Frontal cortex (tissue), 4 donors: ENCODE results near the gene COMMD6. TPM values are rescaled to one million over a fixed set of nuclear protein-coding genes. Genes with fewer than 3 reads are reported as not detected.

Experiments used
- DNase-seq, 2 donors: peaks; one replicate each; pipeline ENCODE4 v3.0.0; 2012; ENCODE audit warnings: low spot score in 2 of 2
- FAIRE-seq: peaks from 2 replicates; lab custom pipeline; 2012; peaks lifted over from hg19 to GRCh38; lab: Jason Lieb, UNC
- total RNA-seq: library from RNA; depleted of rRNA; stranded (reverse); fragments of >200 nt; gene quantifications from one replicate; pipeline ENCODE4 v1.2.3, GENCODE V29; 2014
- donor health status: control.
- donor health status: control.
- donor health status: control.

The COMMD6 gene
- total RNA-seq, 1 donor from 2014 or later: 93.8 TPM

DNA sequence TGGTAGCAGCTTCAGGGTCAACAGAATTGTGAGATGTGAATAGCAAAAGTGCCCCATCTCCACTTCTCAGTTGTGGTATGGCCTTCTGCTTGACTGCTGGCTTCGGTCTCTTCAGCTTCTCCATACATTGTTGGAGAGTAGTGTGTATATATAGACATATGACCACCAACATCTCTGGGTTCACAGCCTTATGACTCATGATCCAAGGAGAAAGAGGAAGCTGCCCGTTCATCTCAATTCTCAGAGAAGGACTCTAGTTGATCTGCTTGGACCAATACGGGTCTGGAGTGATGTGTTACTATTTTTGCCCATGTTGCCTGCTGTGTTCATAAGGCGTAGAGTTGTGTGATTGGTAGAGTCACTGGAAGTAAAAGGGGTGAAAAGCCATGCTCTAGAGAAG lies 3.6 kb upstream of the COMMD6 start:
- DNase-seq: no peak

DNA sequence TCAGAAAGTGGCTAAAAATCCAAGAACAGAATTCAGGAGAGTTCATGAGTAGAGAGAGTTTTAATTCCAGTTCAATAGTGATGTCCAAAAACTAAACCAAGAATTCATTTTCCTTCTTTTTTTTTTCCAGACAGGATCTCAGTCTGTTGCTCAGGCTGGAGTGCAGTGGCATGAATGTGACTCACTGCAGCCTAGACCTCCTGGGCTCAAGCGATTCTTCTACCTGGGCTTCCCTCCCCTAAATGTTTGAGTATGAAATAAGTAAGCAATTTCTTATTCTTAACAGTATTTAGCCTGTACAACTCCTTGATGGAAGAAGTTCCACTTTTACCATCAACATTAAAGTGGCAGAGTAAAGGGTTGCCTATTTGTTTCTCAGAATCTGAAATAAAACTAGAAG lies 3.8 kb downstream of the COMMD6 start:
- FAIRE-seq (no peak), DNase-seq (no peak)

More for the DNA sequence above, 3.6 kb upstream of the COMMD6 start:
- no peak for FAIRE-seq

DNA sequence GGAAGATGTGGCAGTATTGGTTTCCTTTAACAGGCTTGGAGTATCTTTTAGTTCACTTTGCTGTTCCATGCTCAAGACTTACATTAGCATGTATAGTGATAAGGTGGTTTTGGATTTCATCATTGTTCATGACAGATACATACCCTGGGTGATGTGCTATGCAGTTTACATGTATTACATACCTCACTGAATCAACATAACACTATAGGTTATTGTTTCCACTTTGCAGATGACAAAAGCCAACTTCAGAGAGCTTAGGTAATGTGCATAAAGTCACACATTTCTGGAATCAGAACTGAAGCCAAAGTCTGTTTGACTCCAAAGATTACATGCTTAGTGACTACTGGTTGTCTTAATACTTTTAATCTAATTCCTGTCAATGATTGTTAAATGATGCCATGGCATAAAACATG lies 7.1 kb downstream of the COMMD6 start:
- no peak for DNase-seq
- FAIRE-seq: no peak

DNA sequence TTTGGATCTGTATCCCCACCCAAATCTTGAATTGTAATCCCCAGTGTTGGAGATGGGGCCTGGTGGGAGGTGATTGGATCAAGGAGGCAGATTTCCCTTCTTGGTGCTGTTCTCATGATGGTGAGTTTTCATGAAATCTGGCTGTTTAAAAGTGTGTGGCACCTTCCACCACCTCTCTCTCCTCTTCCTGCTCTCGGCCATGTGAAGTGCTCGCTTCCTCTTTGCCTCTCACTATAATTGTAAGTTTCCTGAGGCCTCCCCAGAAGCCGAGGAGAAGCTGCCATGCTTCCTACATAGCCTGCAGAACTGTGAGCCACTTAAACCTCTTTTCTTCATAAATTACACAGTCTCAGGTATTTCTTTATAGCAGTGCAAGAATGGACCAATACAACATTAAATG lies 15.7 kb downstream of the COMMD6 start:
- FAIRE-seq: no peak
- no peak for DNase-seq

DNA sequence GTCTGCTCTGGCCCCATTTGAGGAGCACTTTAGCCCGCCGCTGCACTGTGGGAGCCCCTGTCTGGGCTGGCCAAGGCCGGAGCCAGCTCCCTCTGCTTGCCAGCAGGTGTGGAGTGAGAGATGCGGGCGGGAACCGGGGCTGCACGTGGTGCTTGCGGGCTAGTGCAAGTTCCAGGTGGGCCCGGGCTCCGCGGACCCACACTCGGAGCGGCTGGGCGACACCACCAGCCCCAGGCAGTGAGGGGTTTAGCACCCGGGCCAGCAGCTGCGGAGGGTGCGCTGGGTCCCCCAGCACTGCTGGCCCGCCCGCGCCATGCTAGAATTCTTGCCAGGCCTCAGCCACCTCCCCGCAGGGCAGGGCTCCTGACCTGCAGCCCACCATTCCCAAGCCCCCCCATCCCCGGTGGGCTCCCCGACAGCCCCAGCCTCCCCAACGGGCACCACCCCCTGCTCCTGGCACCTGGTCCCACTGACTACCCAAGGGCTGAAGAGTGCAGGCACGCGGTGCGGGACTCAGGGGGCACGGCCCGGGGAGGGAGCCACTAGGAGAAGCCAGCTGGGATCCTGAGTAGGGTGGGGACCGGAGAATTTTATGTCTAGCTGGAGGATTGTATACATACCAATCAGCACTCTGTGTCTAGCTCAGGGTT lies 19.1 kb downstream of the COMMD6 start:
- DNase-seq (no peak), FAIRE-seq (no peak)

DNA sequence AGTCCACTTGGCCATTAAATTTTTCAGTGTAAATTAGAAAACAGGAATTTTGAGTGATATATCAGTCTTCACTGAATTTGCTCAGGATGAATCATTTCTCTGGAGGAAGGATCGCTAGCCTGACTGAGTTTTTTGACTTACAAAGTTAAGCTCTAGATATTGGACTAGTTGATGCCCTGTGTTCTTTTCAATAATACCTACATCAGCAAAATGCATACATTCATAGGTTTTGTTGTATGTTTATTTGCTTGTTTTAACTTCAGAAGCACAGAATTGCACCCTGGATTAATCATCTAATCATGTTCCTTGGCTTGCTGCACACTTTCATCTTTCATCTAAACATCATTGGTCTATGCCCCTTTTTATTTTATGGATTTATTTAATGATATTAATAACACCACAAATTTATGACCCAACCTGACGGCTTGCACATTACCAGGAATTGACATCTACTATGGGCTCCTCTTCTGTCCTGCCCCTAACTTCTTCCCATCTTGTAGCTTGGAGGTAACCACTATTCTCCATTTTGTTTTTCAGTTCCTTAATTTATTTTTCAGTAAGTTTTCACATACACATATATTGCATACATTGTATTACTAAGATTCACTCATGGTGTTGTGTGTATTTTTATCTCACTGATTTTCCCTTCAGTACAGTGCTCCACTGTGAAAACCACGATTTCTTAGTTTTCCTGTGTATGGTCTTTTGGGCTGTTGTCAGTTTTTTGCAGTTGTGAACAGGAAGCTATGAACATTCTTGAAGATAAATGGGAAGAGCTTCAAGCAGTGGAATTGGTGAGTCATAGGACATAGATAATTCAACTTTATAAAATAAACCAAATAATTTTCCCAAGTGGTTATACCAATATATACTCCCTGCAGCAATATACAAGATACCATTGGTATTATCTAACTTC lies 23.3 kb downstream of the COMMD6 start:
- no peak for FAIRE-seq

DNA sequence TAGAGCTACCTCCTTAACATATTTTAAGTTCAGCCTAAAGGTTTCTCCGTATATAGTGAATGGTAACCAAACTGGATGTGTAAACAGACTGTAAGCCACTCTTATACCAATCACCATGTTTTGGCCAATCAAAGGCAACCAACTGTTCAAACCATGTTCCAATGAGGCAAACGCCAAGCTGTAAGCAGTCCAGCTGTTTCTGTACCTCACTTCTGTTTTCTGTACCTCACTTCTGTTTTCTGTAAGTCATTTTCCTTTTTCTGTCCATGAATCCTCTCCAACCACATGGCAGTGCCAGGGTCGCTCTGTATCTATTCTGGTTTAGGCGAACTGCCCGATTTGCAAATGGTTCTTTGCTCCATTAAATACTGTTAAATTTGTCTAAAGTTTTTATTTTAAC lies 24.4 kb downstream of the COMMD6 start:
- no peak for DNase-seq
- no peak for FAIRE-seq

More for the DNA sequence above, 23.3 kb downstream of the COMMD6 start:
- DNase-seq: no peak

DNA sequence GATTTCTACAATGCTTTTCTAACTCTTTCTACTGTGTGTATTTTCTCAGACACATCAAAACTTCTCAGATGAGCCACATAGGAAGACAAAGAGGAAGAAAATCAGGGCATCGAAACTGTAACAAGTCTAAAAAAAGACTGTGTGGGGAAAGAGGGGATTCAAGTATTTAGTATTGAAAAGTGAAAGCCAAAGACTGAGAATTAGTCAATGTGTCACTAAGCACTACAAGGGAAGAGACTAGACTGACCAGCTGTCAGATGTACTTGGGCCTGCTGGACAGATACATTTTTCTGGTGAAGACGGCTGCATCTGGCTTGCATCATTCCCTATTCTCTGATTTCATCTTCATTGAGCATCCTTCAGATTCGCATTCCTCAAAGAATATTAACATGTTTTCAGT lies 25.4 kb downstream of the COMMD6 start:
- no peak for DNase-seq
- no peak for FAIRE-seq

DNA sequence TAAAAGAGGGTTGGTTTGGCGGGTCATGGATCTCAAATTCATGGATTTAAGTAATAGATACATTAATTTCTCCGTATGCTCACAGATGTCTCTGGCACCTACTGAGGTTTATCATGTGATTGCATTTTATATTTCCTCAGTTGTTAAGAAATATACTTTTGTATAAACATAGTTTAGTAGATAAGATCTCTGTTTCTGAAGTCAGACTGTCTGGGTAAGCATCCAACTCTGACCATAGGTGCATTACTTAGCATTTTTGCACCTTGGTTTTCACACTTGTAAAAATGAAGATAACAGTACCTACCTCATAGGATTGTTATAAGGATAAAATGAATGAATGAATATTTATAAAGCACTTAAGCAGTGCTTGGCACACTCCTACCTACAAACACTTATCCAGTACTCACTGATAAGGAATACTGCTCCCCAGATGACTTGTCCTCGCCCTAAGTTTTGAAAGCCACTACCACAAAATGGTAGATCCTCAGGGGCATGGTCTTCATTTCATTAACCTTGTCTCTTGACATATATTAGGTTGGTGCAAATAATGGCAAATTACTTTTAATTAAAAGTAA lies 26.5 kb downstream of the COMMD6 start:
- FAIRE-seq (no peak), DNase-seq (no peak)

DNA sequence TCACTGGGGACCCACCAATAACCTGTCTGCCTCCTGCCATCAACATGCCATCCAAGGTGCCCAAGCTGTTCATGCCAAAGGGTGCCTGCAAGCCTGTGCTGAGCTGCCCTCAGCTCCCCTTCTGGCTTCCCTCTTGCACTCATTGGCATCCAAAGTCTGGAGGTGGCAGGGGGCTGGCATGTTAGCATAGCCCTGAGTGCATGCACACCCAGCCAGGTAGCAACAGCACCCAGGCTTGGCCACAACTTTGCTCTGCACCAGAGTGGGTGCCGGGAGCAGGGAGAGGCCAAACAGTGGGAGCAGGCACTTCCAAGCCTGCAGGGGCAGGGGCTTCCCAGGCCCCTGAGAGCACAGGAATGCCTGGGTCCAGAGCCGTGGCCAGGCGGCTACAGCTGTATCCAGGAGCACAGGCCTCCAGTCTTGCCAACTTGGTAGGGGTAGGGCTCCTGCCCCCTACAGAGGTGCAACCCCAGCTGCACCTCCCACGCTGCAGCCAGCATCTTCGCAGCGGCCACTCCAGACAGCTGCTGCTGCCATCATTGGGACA lies 29.6 kb downstream of the COMMD6 start:
- no peak for DNase-seq
- no peak for FAIRE-seq

DNA sequence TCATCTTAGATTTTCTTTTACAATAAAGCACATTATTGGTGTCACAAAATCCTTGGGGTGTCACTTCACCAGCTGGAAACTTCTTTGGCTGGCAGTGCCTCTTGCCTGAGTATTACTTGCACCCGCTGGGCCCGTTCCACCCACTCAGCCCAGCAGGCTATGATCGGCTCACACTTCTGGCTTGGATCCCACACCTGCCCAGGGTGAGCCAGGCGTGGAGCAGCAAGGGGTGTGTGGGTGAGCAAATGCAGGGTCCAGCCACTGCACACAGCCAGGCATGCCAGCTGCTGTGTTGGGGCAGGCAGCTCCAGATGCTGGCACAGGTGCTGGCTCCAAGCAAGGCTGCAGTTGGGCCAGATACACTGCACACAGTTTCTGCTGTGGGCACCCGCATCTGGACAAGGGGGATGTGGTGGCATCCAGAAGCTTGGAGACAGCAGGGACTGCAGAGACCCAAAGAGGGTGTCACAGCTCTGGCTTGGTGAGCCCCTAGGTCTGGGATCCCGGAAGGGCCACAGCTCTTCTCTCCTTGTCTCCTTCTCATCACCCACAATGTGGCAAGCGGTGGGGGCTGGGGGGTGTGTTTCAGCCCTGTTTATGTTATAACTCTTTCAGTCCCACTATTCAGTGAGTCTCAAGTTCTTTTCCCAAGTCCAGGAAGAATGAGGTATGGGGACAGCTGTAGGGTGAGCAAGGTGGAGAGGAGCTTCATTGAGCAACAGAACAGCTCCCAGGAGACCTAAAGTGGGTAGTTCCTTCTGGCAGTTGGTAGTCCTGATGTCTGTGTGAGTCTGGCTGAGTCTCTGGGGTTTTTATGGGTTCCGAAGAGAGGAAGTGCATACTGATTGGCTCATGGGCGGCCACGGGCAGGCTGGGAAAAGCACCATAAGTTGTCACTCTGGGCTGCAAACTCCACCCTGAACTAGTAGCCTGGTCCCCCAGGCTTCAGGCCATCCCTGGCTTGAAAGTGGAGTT lies 30.3 kb downstream of the COMMD6 start:
- DNase-seq (no peak), FAIRE-seq (no peak)

DNA sequence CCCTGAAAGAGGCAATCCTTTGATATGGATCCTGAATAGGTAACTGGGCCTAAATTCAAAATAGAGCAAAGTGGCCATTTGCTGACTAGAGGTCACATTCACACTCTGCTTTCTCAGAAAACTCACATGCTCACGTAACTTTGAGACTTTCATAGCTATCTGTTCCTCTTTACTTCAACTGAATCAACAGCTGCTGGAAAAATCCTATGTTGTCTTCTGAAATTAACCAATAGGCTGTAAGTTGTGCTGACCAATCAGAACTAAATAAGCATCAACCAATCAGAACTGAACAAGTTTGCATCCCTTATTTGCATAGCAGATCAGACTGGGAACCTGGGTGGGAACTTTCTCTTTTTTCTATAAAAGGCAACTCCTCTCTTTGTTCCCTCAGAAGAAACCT lies 31.6 kb downstream of the COMMD6 start:
- FAIRE-seq (no peak), DNase-seq (no peak)

DNA sequence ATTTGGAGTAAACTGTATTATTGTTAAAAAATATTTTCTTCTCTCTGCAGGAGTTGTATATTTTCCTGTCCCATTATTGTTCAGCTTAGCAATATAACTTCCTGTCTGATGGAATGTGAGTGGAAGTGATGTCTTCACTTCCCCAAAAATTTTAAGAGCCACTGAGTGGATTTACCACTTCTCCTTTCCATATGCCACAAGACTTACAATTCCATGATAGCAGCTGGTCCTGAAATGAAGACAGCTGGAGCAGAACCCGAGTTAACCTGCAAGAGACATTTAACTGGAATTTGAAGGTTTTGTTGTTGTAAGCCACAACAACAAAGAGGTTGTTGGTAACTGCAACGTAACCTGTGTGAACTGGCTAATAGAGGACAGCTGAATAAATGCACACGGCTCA lies 32.3 kb downstream of the COMMD6 start:
- DNase-seq (no peak), FAIRE-seq (no peak)

DNA sequence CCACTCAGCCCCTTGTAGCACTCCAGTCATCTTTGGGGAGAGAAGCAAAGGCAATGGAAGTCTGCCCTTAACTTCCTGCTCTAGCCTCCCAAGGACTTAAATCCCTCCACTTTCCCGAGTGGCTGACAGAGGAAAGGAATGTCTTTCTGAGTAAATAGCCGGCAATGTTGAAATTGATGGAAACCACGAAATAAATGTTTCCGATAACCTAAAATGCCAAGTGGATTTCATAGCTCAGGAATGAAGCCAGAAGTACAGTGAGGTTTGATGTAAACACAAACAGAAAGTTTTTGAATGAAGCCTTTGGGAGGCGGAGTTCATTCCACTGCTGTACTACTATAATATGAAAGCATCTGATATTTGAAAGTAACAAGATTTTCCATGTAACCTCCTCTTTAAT lies 41.7 kb downstream of the COMMD6 start:
- FAIRE-seq: no peak
- no peak for DNase-seq

DNA sequence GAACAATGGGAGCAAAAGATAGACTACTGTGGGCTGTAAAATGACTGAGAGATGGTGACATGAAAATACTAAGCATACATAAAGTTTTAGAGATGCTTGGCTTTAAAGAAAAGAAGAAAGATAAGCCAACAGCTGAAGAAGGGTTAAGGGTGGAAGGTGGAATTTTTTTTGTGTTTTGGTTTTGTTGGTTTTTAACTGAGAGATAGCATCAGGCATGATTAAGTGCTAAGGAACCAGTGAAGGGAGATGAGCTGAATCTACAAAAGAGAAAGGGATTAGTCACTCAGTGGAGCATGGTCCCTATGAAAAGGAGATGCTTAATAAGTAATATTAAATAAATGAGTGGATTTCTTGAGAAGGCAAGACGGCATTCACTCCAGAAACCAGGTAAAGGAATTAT lies 43.1 kb downstream of the COMMD6 start:
- no peak for FAIRE-seq
- DNase-seq: no peak

DNA sequence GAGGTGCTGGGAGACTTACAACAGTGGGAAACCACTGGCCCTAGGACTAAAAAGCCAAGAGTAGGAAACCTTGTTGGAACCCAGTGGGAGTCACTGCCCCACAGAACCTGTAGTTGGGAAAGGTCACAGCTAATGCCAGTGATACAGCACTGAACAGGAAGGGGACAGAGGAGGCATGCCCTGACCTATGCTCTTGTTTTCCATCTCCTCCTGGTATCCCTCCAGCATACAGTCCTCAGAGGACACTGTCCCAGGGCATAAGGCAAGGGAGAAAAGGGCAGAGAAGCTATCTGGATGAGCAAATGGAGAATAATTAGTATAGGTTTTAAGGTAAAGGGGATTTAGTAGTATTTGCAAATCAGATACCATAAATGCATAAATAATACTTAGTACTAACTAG lies 44.5 kb downstream of the COMMD6 start:
- FAIRE-seq: no peak

DNA sequence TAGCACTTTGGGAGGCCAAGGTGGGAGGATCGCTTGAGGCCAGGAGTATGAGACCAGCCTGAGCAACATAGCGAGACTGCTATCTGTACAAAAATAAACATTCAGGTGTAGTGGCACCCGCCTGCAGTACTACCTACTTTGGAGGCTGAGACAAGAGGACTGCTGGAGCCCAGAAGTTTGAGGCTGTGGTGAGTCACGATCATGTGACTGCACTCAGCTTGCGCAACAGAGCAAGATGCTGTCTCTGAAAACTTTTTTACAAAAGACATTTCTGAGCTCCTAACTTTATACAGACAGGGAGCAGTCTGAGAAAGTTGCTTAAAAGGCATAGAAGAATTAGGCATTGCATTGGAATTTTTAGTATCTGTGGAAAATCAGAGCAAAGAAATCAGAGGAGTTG lies 45.3 kb downstream of the COMMD6 start:
- FAIRE-seq (no peak), DNase-seq (no peak)

More for the DNA sequence above, 44.5 kb downstream of the COMMD6 start:
- no peak for DNase-seq

DNA sequence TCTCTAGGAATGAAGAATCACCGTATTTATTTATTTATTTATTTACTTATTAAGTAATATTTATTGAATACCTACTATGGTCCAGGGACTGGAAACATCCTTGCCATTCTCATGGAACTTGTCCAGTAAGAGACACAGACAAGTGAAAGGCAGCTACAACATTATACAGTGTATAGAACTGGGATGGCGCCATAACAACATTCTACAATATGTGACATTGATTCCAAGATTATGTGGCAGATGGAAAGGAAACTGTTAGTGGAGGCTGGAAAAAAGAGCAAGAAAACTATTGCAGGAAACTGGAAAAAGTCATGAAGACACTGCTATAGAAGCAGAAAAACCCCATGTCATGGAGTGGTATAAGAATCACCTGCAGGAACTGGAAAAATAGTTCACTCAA lies 46.3 kb downstream of the COMMD6 start:
- FAIRE-seq (no peak), DNase-seq (no peak)

DNA sequence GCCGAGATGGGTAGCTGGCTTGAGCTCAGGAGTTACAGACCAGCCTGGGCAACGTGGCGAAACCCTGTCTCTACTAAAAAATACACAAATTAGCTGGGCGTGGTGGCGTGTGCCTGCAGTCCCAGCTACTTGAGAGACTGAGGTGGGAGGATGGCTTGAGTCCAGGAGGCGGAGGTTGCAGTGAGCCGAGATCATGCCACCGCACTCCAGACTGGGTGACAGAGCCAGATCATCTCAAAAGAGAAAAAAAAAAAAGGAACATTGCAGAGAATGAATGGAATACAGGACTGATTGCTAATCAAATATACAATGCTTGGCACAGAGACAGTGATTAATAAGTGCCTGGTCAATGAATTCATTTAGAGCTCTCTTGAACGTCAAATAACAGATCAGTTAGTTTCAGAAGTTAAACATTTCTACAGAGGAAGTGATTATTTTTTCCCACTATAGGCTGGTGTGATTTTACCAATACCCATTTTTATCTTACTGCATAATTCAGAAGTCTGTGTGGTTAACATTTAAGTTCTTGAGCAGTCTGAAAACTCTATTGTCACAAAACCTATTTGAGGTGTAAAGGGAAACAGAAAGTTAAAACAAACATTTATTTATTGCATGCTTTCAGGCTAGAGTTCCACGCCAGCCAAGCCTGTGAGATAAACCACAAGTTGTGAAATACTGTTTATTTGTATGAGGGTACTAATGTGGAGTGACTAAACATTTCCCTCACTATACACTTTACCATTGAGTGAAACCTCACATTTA lies 48.0 kb downstream of the COMMD6 start:
- FAIRE-seq (no peak), DNase-seq (no peak)
